Epithelial cell of proximal tubule (primary cell): ENCODE measurements around the gene TXNDC11. TPM values are rescaled to one million over a fixed set of nuclear protein-coding genes. Genes with fewer than 3 reads are reported as not detected.

ENCODE experiments used
- DNase-seq: peaks from one replicate; pipeline ENCODE4 v3.0.0-alpha.2; 2011; ENCODE audit warnings: low read depth
- H3K4me3 ChIP-seq: 2 replicates; pipeline ENCODE4 v1.5.1; 2011; ENCODE audit warnings: low read depth, mild to moderate bottlenecking, low read length
- CTCF ChIP-seq: conservative IDR thresholded peaks from 2 replicates; pipeline ENCODE4 v1.5.1; 2012; ENCODE audit warnings: low read depth, mild to moderate bottlenecking, low read length
- total RNA-seq: library from RNA; depleted of rRNA; stranded (reverse); fragments of >200 nt; gene quantifications from 2 replicates; pipeline ENCODE4 v1.2.3, GENCODE V29; 2015

TXNDC11 gene
- total RNA-seq, 1 donor from 2014 or later = 20.2 TPM

- TF ChIP-seq CTCF = no peak
- no peak for DNase-seq
Measured at GRCh38 chr16:11685844-11686618, 56.6 kb downstream of the TXNDC11 start.

GRCh38 chr16:11684231-11685025, 58.2 kb downstream of the TXNDC11 start:
- no peak for TF ChIP-seq CTCF
- H3K4me3 ChIP-seq = no peak overlapping the region
- DNase-seq = no peak

More at GRCh38 chr16:11685844-11686618, 56.6 kb downstream of the TXNDC11 start:
- H3K4me3 ChIP-seq = no peak overlapping the region

- no peak overlapping the region for H3K4me3 ChIP-seq
- no peak for DNase-seq
- TF ChIP-seq CTCF = no peak
Measured at GRCh38 chr16:11683145-11683544, 59.5 kb downstream of the TXNDC11 start.

- no peak for TF ChIP-seq CTCF
- H3K4me3 ChIP-seq = no peak overlapping the region
- no peak for DNase-seq
Measured at GRCh38 chr16:11682655-11683096, 60.0 kb downstream of the TXNDC11 start.

- no peak overlapping the region for H3K4me3 ChIP-seq
- no peak for TF ChIP-seq CTCF
- DNase-seq = no peak
Measured at GRCh38 chr16:11681976-11682654, 60.5 kb downstream of the TXNDC11 start.

- H3K4me3 ChIP-seq = no peak overlapping the region
- DNase-seq = no peak
- no peak for TF ChIP-seq CTCF
Measured at GRCh38 chr16:11681556-11681955, 61.1 kb downstream of the TXNDC11 start.
